ENCODE measurements around the gene PLEKHG2. TPM values are rescaled to one million over a fixed set of nuclear protein-coding genes. Genes with fewer than 3 reads are reported as not detected.

PLEKHG2 gene
- total RNA-seq, 1 experiment from 2014 or later = 19.6 TPM

DNA sequence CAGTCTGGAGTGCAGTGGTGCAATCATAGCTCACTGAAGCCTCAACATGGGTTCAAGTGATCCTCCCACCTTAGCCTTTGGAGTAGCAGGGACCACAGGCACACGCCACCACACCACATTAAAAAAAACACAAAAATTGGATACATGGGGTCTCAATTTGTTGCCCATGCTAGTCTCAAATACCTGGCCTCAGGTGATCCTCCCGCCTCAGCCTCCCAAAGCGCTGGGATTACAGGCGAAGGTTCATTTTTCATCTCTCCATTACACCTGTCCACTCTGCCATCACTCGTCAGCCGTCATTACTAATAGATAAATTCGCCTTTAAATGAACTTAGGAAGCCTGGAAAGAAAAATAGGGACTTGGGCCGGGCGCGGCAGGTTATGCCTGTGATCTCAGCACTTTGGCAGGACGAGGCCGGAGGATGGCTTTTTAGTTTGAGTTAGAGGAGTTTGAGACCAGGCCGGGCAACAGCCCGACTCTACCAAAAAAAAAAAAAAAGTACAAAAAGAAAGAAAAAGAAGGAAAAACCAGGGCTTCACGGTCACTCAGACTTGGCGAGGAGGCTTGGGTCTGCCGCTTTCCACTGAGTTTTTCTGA lies 32.2 kb downstream of the PLEKHG2 start:
- Mint-ChIP-seq H3K9me3 (ENCODE audit: unreplicated experiment) (no peaks in the 10 kb centered on the region), H3K4me1 (ENCODE audit: insufficient read depth, unreplicated experiment) (peaks cover 22% of the 10 kb centered on the region), H3K27me3 (ENCODE audit: insufficient read depth, unreplicated experiment) (no peaks in the 10 kb centered on the region), H3K36me3 (ENCODE audit: insufficient read depth, unreplicated experiment) (peaks cover 36% of the 10 kb centered on the region), H3K27ac (ENCODE audit: low read depth, unreplicated experiment) (peak overlapping the region; percentile 99), H3K4me3 (ENCODE audit: unreplicated experiment) (peak overlapping the region; percentile 93)
- ChIA-PET CTCF (interaction anchor here (0.6 to 2.1 kb wide), 8 partner anchors 9 to 1042 kb away, joined by 3 to 14 read pairs (median 4); partner anchors contain the start of genes EID2B and RPS16), POLR2A (interaction anchor here (0.6 to 3.9 kb wide), 28 partner anchors 9 to 786 kb away, joined by 3 to 107 read pairs (median 5); partner anchors contain the start of genes EID2, EID2B, MED29 and PAF1)
- TF ChIP-seq, protein P1, sequence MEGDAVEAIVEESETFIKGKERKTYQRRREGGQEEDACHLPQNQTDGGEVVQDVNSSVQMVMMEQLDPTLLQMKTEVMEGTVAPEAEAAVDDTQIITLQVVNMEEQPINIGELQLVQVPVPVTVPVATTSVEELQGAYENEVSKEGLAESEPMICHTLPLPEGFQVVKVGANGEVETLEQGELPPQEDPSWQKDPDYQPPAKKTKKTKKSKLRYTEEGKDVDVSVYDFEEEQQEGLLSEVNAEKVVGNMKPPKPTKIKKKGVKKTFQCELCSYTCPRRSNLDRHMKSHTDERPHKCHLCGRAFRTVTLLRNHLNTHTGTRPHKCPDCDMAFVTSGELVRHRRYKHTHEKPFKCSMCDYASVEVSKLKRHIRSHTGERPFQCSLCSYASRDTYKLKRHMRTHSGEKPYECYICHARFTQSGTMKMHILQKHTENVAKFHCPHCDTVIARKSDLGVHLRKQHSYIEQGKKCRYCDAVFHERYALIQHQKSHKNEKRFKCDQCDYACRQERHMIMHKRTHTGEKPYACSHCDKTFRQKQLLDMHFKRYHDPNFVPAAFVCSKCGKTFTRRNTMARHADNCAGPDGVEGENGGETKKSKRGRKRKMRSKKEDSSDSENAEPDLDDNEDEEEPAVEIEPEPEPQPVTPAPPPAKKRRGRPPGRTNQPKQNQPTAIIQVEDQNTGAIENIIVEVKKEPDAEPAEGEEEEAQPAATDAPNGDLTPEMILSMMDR (IDR thresholded peaks at IDR 0.05; ENCODE audit: unreplicated experiment) = no peak
- BruUV-seq (replicated peaks) = TSS peak; percentile 94
- intact Hi-C loops (cut with micrococcal nuclease) = no loop called here
- no peak for DNase-seq (ENCODE audit: unreplicated experiment)

DNA sequence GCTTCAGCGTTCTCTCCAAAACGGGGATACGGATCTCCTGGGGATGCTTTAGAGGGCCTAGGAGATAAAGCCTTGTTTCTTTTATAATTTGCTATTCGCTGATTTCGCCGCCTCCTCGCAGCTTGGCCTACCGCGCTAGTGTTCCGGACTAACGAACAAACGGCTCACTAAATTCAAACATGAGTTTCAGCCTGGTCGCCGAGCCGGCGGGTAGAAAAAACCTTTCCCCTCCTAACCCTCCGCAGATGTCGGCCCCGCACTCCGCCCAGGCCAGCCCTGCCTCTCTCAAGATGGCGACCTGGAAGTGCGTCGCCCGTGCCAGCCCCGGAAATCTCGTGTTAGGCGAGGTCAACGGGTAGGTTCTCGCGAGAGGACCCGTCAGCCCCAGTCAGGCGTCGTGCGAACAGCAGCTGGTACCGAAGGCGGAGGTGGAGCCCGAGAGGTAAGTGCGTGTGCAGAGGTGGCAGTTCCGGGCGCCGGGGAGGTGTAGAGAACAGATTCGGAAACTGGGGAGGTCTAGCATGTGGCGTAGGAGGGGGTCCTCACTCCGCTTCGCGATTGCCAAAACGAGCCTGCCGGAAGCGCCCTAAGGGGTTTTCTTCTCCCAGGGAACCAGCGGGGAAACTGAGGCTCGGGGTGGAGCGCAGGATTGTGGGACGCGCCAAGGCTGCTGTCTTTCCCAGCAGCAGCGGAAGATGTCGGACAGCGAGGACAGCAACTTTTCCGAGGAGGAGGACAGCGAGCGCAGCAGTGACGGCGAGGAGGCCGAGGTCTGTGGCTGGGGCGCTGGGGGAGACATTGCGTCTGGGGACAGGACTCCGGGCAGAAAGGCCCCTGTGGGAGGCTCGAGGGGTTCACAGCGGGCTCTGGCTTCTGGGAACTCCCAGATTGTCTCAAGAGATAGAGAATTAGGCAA lies 33.0 kb downstream of the PLEKHG2 start, which contains the start of gene SUPT5H:
TSS of gene SUPT5H (plus strand) at position 387 of the 916 bp plus-strand sequence. CDS start at position 696, 309 bp downstream.
- Mint-ChIP-seq H3K36me3 (ENCODE audit: insufficient read depth, unreplicated experiment) (peaks cover 38% of the 10 kb centered on the region), H3K27ac (ENCODE audit: low read depth, unreplicated experiment) (peak within 1 kb of the TSS; percentile 99), H3K4me3 (ENCODE audit: unreplicated experiment) (peak within 1 kb of the TSS; percentile 93), H3K4me1 (ENCODE audit: insufficient read depth, unreplicated experiment) (peaks cover 28% of the 10 kb centered on the region), H3K27me3 (ENCODE audit: insufficient read depth, unreplicated experiment) (no peaks in the 10 kb centered on the region), H3K9me3 (ENCODE audit: unreplicated experiment) (no peaks in the 10 kb centered on the region)
- BruUV-seq (replicated peaks) = TSS peak; percentile 79
- TF ChIP-seq, protein P1 (IDR thresholded peaks at IDR 0.05; ENCODE audit: unreplicated experiment) = no peak
- ChIA-PET POLR2A (interaction anchor here (0.6 to 3.9 kb wide), 33 partner anchors 10 to 1000 kb away, joined by 3 to 107 read pairs (median 5); partner anchors contain the start of genes EID2, EID2B, MED29 and PAF1), CTCF (interaction anchor here (0.6 to 2.1 kb wide), 5 partner anchors 10 to 486 kb away, joined by 3 to 14 read pairs (median 7); partner anchors contain the start of genes EID2B and RPS16)
- intact Hi-C loops (cut with micrococcal nuclease) = no loop called here
- peak; percentile 99 for DNase-seq (ENCODE audit: unreplicated experiment)

DNA sequence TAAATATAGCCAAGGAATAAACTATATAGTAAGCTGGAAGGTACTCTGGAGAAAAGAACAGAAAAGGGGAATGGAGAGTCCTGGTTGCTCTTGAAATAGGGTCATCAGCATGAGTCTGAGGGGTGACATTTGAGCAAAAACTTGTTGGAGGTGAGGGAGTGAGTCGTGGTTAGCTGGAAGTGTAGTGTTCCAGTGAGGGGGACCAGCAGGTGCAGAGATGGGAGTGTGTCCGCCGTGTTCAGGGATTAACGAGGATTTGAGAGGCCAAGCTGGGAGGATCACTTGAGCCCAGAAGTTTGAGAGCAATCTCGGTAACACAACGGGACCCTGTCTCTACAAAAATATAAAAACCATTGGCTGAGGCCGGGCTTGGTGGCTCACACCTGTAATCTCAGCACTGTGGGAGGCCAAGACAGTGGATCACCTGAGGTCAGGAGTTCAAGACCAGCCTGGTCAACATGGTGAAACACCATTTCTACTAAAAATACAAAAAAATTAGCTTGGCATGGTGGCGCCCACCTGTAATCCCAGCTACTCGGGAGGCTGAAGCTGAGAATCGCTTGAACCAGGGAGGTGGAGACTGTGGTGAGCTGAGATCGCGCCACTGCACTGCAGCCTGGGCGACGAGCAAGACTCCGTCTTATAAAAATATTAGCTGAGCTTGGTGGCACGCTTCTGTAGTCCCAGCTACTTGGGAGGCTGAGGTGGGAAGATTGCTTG lies 34.1 kb downstream of the PLEKHG2 start:
- Mint-ChIP-seq H3K4me1 (ENCODE audit: insufficient read depth, unreplicated experiment) (peaks cover 32% of the 10 kb centered on the region), H3K9me3 (ENCODE audit: unreplicated experiment) (no peaks in the 10 kb centered on the region), H3K36me3 (ENCODE audit: insufficient read depth, unreplicated experiment) (peaks cover 48% of the 10 kb centered on the region), H3K27ac (ENCODE audit: low read depth, unreplicated experiment) (peak overlapping the region; percentile 99), H3K27me3 (ENCODE audit: insufficient read depth, unreplicated experiment) (no peaks in the 10 kb centered on the region), H3K4me3 (ENCODE audit: unreplicated experiment) (peak overlapping the region; percentile 93)
- TF ChIP-seq, protein P1 (IDR thresholded peaks at IDR 0.05; ENCODE audit: unreplicated experiment) = no peak
- CTCF ChIA-PET = interaction anchor here (0.6 to 2.1 kb wide), 5 partner anchors 28 to 1124 kb away, joined by 3 to 14 read pairs (median 3); partner anchors contain the start of gene EID2B
- DNase-seq (ENCODE audit: unreplicated experiment) = no peak
- POLR2A ChIA-PET = interaction anchor here (0.6 to 3.9 kb wide), 11 partner anchors 11 to 999 kb away, joined by 3 to 107 read pairs (median 5); partner anchors contain the start of genes EID2, EID2B, RPS16 and TIMM50
- intact Hi-C loops (cut with micrococcal nuclease) = no loop called here
- BruUV-seq (replicated peaks) = no TSS peak

Measured in MCF 10A (cell line).